ENCODE measurements around the gene CES4A.
"Not testable (repeated sequence)": the region's sequence is repeated elsewhere in the genome, so short reads cannot be mapped to it uniquely, and the experiment has no call there.

CES4A gene

GRCh38 chr16:66988197-66988788, at the start of gene CES4A:
TSS of gene CES4A (plus strand) at chr16:66988589. CDS start at chr16:66988773, 184 bp downstream.
- H3K4me3 ChIP-seq (ENCODE audit: low read depth, low read length), result no peak within 1 kb of the TSS
- TF ChIP-seq CTCF (IDR thresholded peaks at IDR 0.05; ENCODE audit: low read depth, low read length), result no peak

GRCh38 chr16:66939366-66939765, 49.0 kb upstream of the CES4A start:
- no peak overlapping the region for H3K4me3 ChIP-seq (ENCODE audit: low read depth, low read length)
- no peak for TF ChIP-seq CTCF (IDR thresholded peaks at IDR 0.05; ENCODE audit: low read depth, low read length)

- TF ChIP-seq CTCF (IDR thresholded peaks at IDR 0.05; ENCODE audit: low read depth, low read length), result no peak
- H3K4me3 ChIP-seq (ENCODE audit: low read depth, low read length), result no peak overlapping the region
Observed at GRCh38 chr16:66940236-66940635, 48.2 kb upstream of the CES4A start.

- TF ChIP-seq CTCF (IDR thresholded peaks at IDR 0.05; ENCODE audit: low read depth, low read length), result no peak
- no peak overlapping the region for H3K4me3 ChIP-seq (ENCODE audit: low read depth, low read length)
Observed at GRCh38 chr16:66942981-66943380, 45.4 kb upstream of the CES4A start.

- TF ChIP-seq CTCF (IDR thresholded peaks at IDR 0.05; ENCODE audit: low read depth, low read length), result no peak
- no peak overlapping the region for H3K4me3 ChIP-seq (ENCODE audit: low read depth, low read length)
Observed at GRCh38 chr16:66943426-66944053, 44.8 kb upstream of the CES4A start.

- no peak for TF ChIP-seq CTCF (IDR thresholded peaks at IDR 0.05; ENCODE audit: low read depth, low read length)
- no peak overlapping the region for H3K4me3 ChIP-seq (ENCODE audit: low read depth, low read length)
Observed at GRCh38 chr16:66944054-66944441, 44.3 kb upstream of the CES4A start.

GRCh38 chr16:66944971-66945370, 43.4 kb upstream of the CES4A start:
- H3K4me3 ChIP-seq (ENCODE audit: low read depth, low read length), result not testable (repeated sequence)

- no peak for TF ChIP-seq CTCF (IDR thresholded peaks at IDR 0.05; ENCODE audit: low read depth, low read length)
- no peak overlapping the region for H3K4me3 ChIP-seq (ENCODE audit: low read depth, low read length)
Observed at GRCh38 chr16:66945939-66946338, 42.5 kb upstream of the CES4A start.
